Transverse colon (tissue), 4 donors: Measurements from ENCODE around the gene ZXDC. TPM values are rescaled to one million over a fixed set of nuclear protein-coding genes. Genes with fewer than 3 reads are reported as not detected.

Experiments used
- DNase-seq: peaks from one replicate; pipeline ENCODE4 v3.0.0-alpha.2; 2019
- H3K27ac ChIP-seq, 4 donors: fragments of 200-600 bp; sonication (generic); 2 replicates each; pipeline ENCODE4 v1.5.1; 2016 to 2018; ENCODE audit warnings: inconsistent platforms in 4 of 4
- H3K27me3 ChIP-seq: fragments of 200-600 bp; sonication (generic); 2 replicates; pipeline ENCODE4 v1.5.1; 2017; ENCODE audit warnings: inconsistent platforms
- H3K36me3 ChIP-seq, 4 donors: fragments of 200-600 bp; sonication (generic); 2 replicates each; pipeline ENCODE4 v1.5.1; 2017 to 2019; ENCODE audit warnings: inconsistent platforms in 4 of 4
- H3K4me1 ChIP-seq, 4 donors: fragments of 200-600 bp; sonication (generic); 2 replicates each; pipeline ENCODE4 v1.5.1; 2017 to 2020; ENCODE audit warnings: inconsistent platforms in 4 of 4
- H3K4me3 ChIP-seq, 4 donors: fragments of 200-600 bp; sonication (generic); 1 replicate in 1 of 4; 2 replicates in 3 of 4; pipeline versions ENCODE4 v1.5.1 to v1.6.1; 2017 to 2019; ENCODE audit warnings: inconsistent platforms in 4 of 4
- H3K9me3 ChIP-seq, 2 donors: fragments of 200-600 bp; sonication (generic); 2 replicates each; pipeline ENCODE4 v1.5.1; 2017 to 2019; ENCODE audit warnings: inconsistent platforms in 2 of 2
- CTCF ChIP-seq, 5 experiments: fragments of 200-600 bp in 3 of 5; fragments of 450-650 bp in 2 of 5; sonication (generic) in 3 of 5; IDR thresholded peaks; 1 replicate in 2 of 5; 2 replicates in 3 of 5; pipeline ENCODE4 v1.5.1; 2016 to 2017; ENCODE audit warnings: antibody characterized with exemption in 5 of 5, inconsistent platforms in 3 of 5, mild to moderate bottlenecking in 2 of 5, moderate library complexity in 1 of 5
- EP300 ChIP-seq: sonication (generic); formaldehyde crosslinking; IDR thresholded peaks from one replicate; pipeline ENCODE4 v1.6.1; 2017; ENCODE audit warnings: antibody characterized with exemption, low read depth
- POLR2A ChIP-seq: fragments of 450-650 bp; IDR thresholded peaks from one replicate; pipeline ENCODE4 v1.6.1; 2016; ENCODE audit warnings: antibody characterized with exemption, mild to moderate bottlenecking, moderate library complexity
- POLR2AphosphoS5 ChIP-seq, 3 donors: sonication (generic); formaldehyde crosslinking; IDR thresholded peaks; one replicate each; pipeline ENCODE4 v1.6.1; 2016; ENCODE audit warnings: antibody characterized with exemption in 3 of 3
- WGBS, 2 donors: methylation state at CpG; one replicate each; pipeline ENCODE4 v1.1.5; 2018; ENCODE audit warnings: low coverage in 1 of 2; 5-methylcytosine and 5-hydroxymethylcytosine counted together
- in situ Hi-C, 4 donors: fragments of 200-750 bp; cut with MboI; loops; one replicate each; pipeline versions ENCODE4 v1.15.0 to v1.15.1; 2017; ENCODE audit warnings: low sequenced_read_pairs in 3 of 4, low pct_ligation_motif_present in 1 of 4, low pct_unique_long_range_greater_than_20kb in 1 of 4
- intact Hi-C: fragments of 100-400 bp; cut with DNase I; formaldehyde crosslinking; loops from one replicate; pipeline ENCODE4 v1.15.1; 2023; ENCODE audit warnings: low total_unique reads
- total RNA-seq, 4 donors: library from RNA; depleted of rRNA; stranded (reverse); fragments of >200 nt; gene quantifications; one replicate each; pipeline ENCODE4 v1.1.0, GENCODE V29; 2016

The ZXDC gene
- total RNA-seq, 4 donors from 2014 or later: 44.6 to 81.2 (median 46.4) TPM

GRCh38 chr3:126447456-126448106, 28.1 kb downstream of the ZXDC start:
- no peak overlapping the region for H3K4me3 ChIP-seq
- no peaks in the 10 kb centered on the region for H3K27me3 ChIP-seq
- H3K27ac ChIP-seq: no peak overlapping the region
- H3K9me3 ChIP-seq: no peaks in the 10 kb centered on the region
- 77 to 100% methylated on average over 1 to 12 of the region's 12 CpGs for WGBS, 2 donors
- no peak for DNase-seq
- in situ Hi-C loops (no loop called here), intact Hi-C loops (no loop called here)
- H3K36me3 ChIP-seq: peaks cover 0 to 16% (median 0%) of the 10 kb centered on the region in 4 donors
- TF ChIP-seq EP300: no peak
- TF ChIP-seq POLR2AphosphoS5 (IDR thresholded peaks at IDR 0.05): no peak
- no peak for TF ChIP-seq CTCF (IDR thresholded peaks at IDR 0.05)
- no peak for TF ChIP-seq POLR2A
- no peaks in the 10 kb centered on the region for H3K4me1 ChIP-seq

- no peaks in the 10 kb centered on the region for H3K4me1 ChIP-seq
- H3K27me3 ChIP-seq: no peaks in the 10 kb centered on the region
- no peak overlapping the region for H3K4me3 ChIP-seq
- H3K36me3 ChIP-seq: peaks cover 0 to 16% (median 0%) of the 10 kb centered on the region in 4 donors
- 40 to 77% methylated on average over 1 to 2 of the region's 2 CpGs for WGBS, 2 donors
- H3K9me3 ChIP-seq: no peaks in the 10 kb centered on the region
- intact Hi-C loops: no loop called here
- no peak for TF ChIP-seq EP300
- TF ChIP-seq POLR2A: no peak
- no peak for TF ChIP-seq POLR2AphosphoS5 (IDR thresholded peaks at IDR 0.05)
- TF ChIP-seq CTCF (IDR thresholded peaks at IDR 0.05): no peak
- no peak overlapping the region for H3K27ac ChIP-seq
- in situ Hi-C loops: no loop called here
- no peak for DNase-seq
Observed at GRCh38 chr3:126446791-126447190, 28.9 kb downstream of the ZXDC start.

GRCh38 chr3:126446301-126446700, 29.4 kb downstream of the ZXDC start:
- no peak overlapping the region for H3K27ac ChIP-seq
- no peaks in the 10 kb centered on the region for H3K27me3 ChIP-seq
- intact Hi-C loops: no loop called here
- H3K36me3 ChIP-seq: peaks cover 0 to 16% (median 0%) of the 10 kb centered on the region in 4 donors
- WGBS, 2 donors: 94% methylated on average over 8 of the region's 8 CpGs; no CpG with 5 or more reads in 1 of the 2 donors
- DNase-seq: no peak
- H3K9me3 ChIP-seq: no peaks in the 10 kb centered on the region
- in situ Hi-C loops: no loop called here
- TF ChIP-seq CTCF (IDR thresholded peaks at IDR 0.05) (no peak), EP300 (no peak), POLR2A (no peak), POLR2AphosphoS5 (IDR thresholded peaks at IDR 0.05) (no peak)
- no peaks in the 10 kb centered on the region for H3K4me1 ChIP-seq
- no peak overlapping the region for H3K4me3 ChIP-seq

- no peak overlapping the region for H3K4me3 ChIP-seq
- H3K27me3 ChIP-seq: no peaks in the 10 kb centered on the region
- H3K27ac ChIP-seq: no peak overlapping the region
- intact Hi-C loops (no loop called here), in situ Hi-C loops (no loop called here)
- H3K9me3 ChIP-seq: no peaks in the 10 kb centered on the region
- TF ChIP-seq CTCF (IDR thresholded peaks at IDR 0.05): no peak
- no peak for TF ChIP-seq POLR2AphosphoS5 (IDR thresholded peaks at IDR 0.05)
- no peak for TF ChIP-seq EP300
- TF ChIP-seq POLR2A: no peak
- WGBS, 2 donors: 69% methylated on average over 5 of the region's 5 CpGs; no CpG with 5 or more reads in 1 of the 2 donors
- no peaks in the 10 kb centered on the region for H3K4me1 ChIP-seq
- peaks cover 0 to 16% (median 0%) of the 10 kb centered on the region in 4 donors for H3K36me3 ChIP-seq
- DNase-seq: no peak
Observed at GRCh38 chr3:126445506-126445905, 30.2 kb downstream of the ZXDC start.
